A549 treated with ZK216348 at 1 μM for 4 hours (cell line): ENCODE results near the gene G6PC1. TPM values are rescaled to one million over a fixed set of nuclear protein-coding genes. Genes with fewer than 3 reads are reported as not detected.

ENCODE experiments used
- total RNA-seq: library from RNA; stranded (reverse); fragments of 200-300 nt; extraction: Qiagen RNA extraction; gene quantifications from 5 replicates; pipeline ENCODE4 v1.2.3, GENCODE V29; 2022; ENCODE audit warnings: low read depth

Gene G6PC1
- total RNA-seq = not detected in 5 replicates

DNA sequence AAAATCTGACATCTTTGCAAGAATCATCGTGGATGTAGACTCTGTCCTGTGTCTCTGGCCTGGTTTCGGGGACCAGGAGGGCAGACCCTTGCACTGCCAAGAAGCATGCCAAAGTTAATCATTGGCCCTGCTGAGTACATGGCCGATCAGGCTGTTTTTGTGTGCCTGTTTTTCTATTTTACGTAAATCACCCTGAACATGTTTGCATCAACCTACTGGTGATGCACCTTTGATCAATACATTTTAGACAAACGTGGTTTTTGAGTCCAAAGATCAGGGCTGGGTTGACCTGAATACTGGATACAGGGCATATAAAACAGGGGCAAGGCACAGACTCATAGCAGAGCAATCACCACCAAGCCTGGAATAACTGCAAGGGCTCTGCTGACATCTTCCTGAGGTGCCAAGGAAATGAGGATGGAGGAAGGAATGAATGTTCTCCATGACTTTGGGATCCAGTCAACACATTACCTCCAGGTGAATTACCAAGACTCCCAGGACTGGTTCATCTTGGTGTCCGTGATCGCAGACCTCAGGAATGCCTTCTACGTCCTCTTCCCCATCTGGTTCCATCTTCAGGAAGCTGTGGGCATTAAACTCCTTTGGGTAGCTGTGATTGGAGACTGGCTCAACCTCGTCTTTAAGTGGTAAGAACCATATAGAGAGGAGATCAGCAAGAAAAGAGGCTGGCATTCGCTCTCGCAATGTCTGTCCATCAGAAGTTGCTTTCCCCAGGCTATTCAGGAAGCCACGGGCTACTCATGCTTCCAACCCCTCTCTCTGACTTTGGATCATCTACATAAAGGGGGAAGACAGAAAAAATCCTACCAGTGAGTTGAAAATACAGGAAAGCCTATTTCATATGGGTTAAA, at the start of gene G6PC1:
Gene G6PC1, plus strand, starts transcription at position 340 of the 872 bp plus-strand sequence. Its CDS starts 78 bp downstream, at position 418.

DNA sequence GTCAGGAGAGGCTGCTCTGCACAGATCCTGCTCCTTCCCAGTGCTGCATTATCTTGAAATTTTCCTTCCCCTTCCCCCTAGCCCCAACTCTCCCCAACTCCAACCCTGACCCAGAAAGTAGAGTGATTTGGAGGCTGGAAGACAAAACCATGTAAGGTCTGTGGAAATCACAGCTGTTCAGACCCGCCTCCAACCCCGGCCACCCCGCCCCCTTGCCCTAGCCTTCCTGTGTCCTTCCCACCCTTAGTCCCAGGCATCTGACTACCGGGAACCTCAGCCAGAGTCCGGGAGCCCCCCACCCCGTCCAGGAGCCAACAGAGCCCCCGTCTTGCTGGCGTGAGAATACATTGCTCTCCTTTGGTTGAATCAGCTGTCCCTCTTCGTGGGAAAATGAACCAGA, 49.6 kb upstream of the G6PC1 start, which contains the start of gene AOC3:
Gene AOC3, plus strand, starts transcription at position 246 of the 400 bp plus-strand sequence. Its CDS starts 145 bp downstream, at position 391.

Other genes starting within 250 kb of the G6PC1 start
- gene TUBG2, start 241.5 kb upstream of the G6PC1 start, total RNA-seq = 19.6 to 25.9 TPM (median 22.6 TPM) in 5 replicates
- gene PLEKHH3, start 223.8 kb upstream of the G6PC1 start, total RNA-seq = 7.7 to 20.0 TPM (median 18.9 TPM) in 5 replicates
- 0.18 to 0.66 TPM (median 0.53 TPM) in 5 replicates for gene CCR10, start 219.0 kb upstream of the G6PC1 start, total RNA-seq
- 3.5 to 6.5 TPM (median 6.0 TPM) in 5 replicates for gene CNTNAP1, start 218.3 kb upstream of the G6PC1 start, total RNA-seq
- 10.2 to 14.6 TPM (median 13.3 TPM) in 5 replicates for gene EZH1, start 155.8 kb upstream of the G6PC1 start, total RNA-seq
- gene RAMP2, start 139.6 kb upstream of the G6PC1 start, total RNA-seq = 0.74 to 1.3 TPM (median 0.88 TPM) in 4 of 5 replicates, not detected in the other
- 118 to 129 TPM (median 121 TPM) in 5 replicates for gene VPS25, start 127.3 kb upstream of the G6PC1 start, total RNA-seq
- gene WNK4, start 120.2 kb upstream of the G6PC1 start, total RNA-seq = 0.47 to 2.3 TPM (median 1.7 TPM) in 5 replicates
- gene COA3, start 102.1 kb upstream of the G6PC1 start, total RNA-seq = 92.1 to 146 TPM (median 129 TPM) in 5 replicates
- gene CNTD1, start 101.9 kb upstream of the G6PC1 start, total RNA-seq = 0.18 TPM in 1 of 5 replicates, not detected in the others
- 73.4 to 105 TPM (median 80.8 TPM) in 5 replicates for gene BECN1, start 76.5 kb upstream of the G6PC1 start, total RNA-seq
- gene PSME3, start 67.4 kb upstream of the G6PC1 start, total RNA-seq = 235 to 258 TPM (median 245 TPM) in 5 replicates
- 1.1 to 2.5 TPM (median 1.9 TPM) in 5 replicates for gene AOC2, start 56.2 kb upstream of the G6PC1 start, total RNA-seq
- gene AOC3, start 49.6 kb upstream of the G6PC1 start, total RNA-seq = 1.1 to 2.5 TPM (median 1.2 TPM) in 5 replicates
- gene AARSD1, start 63.7 kb downstream of the G6PC1 start, total RNA-seq = 55.2 to 67.7 TPM (median 59.1 TPM) in 5 replicates
- 0.69 to 1.2 TPM (median 0.74 TPM) in 5 replicates for gene PTGES3L, start 79.3 kb downstream of the G6PC1 start, total RNA-seq
- gene RUNDC1, start 79.8 kb downstream of the G6PC1 start, total RNA-seq = 18.0 to 23.7 TPM (median 21.3 TPM) in 5 replicates
- gene RPL27, start 97.6 kb downstream of the G6PC1 start, total RNA-seq = 2,630 to 3,512 TPM (median 2,993 TPM) in 5 replicates
- 16.0 to 22.6 TPM (median 19.8 TPM) in 5 replicates for gene IFI35, start 106.0 kb downstream of the G6PC1 start, total RNA-seq
- gene VAT1, start 121.6 kb downstream of the G6PC1 start, total RNA-seq = 202 to 253 TPM (median 231 TPM) in 5 replicates
- gene RND2, start 124.4 kb downstream of the G6PC1 start, total RNA-seq = 0.13 to 0.25 TPM (median 0.16 TPM) in 4 of 5 replicates, not detected in the other
- gene BRCA1, start 224.6 kb downstream of the G6PC1 start, total RNA-seq = 25.7 to 31.2 TPM (median 28.2 TPM) in 5 replicates